Measurements from ENCODE around the gene SLC1A3.

The SLC1A3 gene

GRCh38 chr5:36669015-36669651, 62.7 kb downstream of the SLC1A3 start:
- Mint-ChIP-seq H3K9me3 (no peaks in the 10 kb centered on the region), H3K27ac (ENCODE audit: low read depth) (no peak overlapping the region)

DNA sequence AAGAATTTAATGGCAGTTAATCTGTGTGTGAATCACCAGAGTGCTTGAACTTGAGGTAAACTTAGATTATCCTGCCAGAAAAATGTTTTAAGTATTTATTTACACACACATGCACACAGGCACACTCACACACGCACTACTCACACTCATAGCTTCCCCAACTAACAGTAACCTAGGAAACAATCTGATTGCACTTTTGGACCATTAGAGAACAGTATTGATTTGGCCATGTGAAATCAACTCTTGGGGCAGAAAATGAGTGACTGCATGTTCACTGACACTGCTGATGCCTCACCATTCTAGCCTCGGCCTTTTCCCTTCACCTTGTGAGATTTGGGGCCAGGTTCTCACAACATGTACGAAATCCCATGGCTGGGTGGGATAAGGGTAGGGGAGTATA, 64.1 kb downstream of the SLC1A3 start:
- H3K9me3 Mint-ChIP-seq = no peaks in the 10 kb centered on the region
- no peak overlapping the region for H3K27ac Mint-ChIP-seq (ENCODE audit: low read depth)
- H3K36me3 Mint-ChIP-seq (ENCODE audit: insufficient read depth) = peaks cover 2% of the 10 kb centered on the region
- H3K27me3 Mint-ChIP-seq = peaks cover 45% of the 10 kb centered on the region
- H3K4me1 Mint-ChIP-seq = no peaks in the 10 kb centered on the region
- no peak for ATAC-seq (replicated peaks; ENCODE audit: extremely low read depth, poor library complexity, severe bottlenecking)
- H3K4me3 Mint-ChIP-seq = no peak overlapping the region
- DNase-seq (ENCODE audit: low spot score in 2 of 2) = no peak

More at GRCh38 chr5:36669015-36669651, 62.7 kb downstream of the SLC1A3 start:
- Mint-ChIP-seq H3K4me1 (no peaks in the 10 kb centered on the region), H3K36me3 (ENCODE audit: insufficient read depth) (peaks cover 2% of the 10 kb centered on the region), H3K4me3 (no peak overlapping the region), H3K27me3 (peaks cover 37% of the 10 kb centered on the region)
- no peak for ATAC-seq (replicated peaks; ENCODE audit: extremely low read depth, poor library complexity, severe bottlenecking)
- DNase-seq (ENCODE audit: low spot score in 2 of 2) = no peak

DNA sequence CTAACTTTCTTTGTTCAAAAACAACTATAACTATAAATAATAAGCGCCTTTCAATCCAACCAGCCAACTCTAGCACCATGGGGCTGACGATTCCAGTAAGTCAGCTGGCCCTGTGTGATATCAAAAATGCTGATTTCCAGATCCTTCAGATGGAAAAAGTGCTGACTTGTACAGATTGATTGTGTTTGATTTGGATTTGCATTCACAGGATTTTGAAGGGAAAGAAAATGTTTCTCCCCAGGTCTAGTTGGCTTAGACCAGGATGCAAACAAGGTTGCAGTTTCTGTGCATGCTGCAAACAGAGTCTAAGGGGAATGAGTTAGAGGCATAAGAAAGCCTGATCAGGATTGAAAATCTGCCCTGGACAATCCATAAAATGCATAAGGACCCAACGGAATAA, 68.9 kb downstream of the SLC1A3 start:
- ATAC-seq (replicated peaks; ENCODE audit: extremely low read depth, poor library complexity, severe bottlenecking) (no peak), DNase-seq (ENCODE audit: low spot score in 2 of 2) (no peak)
- Mint-ChIP-seq H3K27ac (ENCODE audit: low read depth) (no peak overlapping the region), H3K4me1 (no peaks in the 10 kb centered on the region), H3K9me3 (no peaks in the 10 kb centered on the region), H3K4me3 (no peak overlapping the region), H3K36me3 (ENCODE audit: insufficient read depth) (no peaks in the 10 kb centered on the region), H3K27me3 (peaks cover 45% of the 10 kb centered on the region)

- no peaks in the 10 kb centered on the region for H3K36me3 Mint-ChIP-seq (ENCODE audit: insufficient read depth)
- H3K27ac Mint-ChIP-seq (ENCODE audit: low read depth) = no peak overlapping the region
- DNase-seq (ENCODE audit: low spot score in 2 of 2) (no peak), ATAC-seq (replicated peaks; ENCODE audit: extremely low read depth, poor library complexity, severe bottlenecking) (no peak)
- no peaks in the 10 kb centered on the region for H3K9me3 Mint-ChIP-seq
- peaks cover 40% of the 10 kb centered on the region for H3K27me3 Mint-ChIP-seq
- H3K4me1 Mint-ChIP-seq = no peaks in the 10 kb centered on the region
- H3K4me3 Mint-ChIP-seq = no peak overlapping the region
Observed at GRCh38 chr5:36679221-36679989, 73.0 kb downstream of the SLC1A3 start.

DNA sequence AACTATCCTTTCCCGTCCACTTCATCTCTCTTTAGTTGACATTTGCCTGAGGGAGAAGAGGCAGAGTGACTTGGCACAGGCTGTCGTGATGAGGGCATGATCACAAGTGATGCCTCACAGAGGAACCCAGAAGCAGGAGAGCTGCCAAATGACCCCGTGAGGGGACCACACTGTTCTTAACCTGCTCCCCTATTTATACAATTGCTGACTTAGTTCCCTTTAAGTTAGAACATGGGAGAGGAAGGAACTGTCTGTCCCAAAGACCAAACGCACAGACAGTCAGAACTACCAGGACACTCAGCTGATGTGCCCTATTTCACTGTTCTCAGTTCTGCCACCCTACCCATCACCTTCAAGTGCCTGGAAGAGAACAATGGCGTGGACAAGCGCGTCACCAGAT, 73.7 kb downstream of the SLC1A3 start:
- Mint-ChIP-seq H3K27ac (ENCODE audit: low read depth) (no peak overlapping the region), H3K36me3 (ENCODE audit: insufficient read depth) (no peaks in the 10 kb centered on the region), H3K27me3 (peaks cover 42% of the 10 kb centered on the region), H3K9me3 (no peaks in the 10 kb centered on the region), H3K4me3 (no peak overlapping the region), H3K4me1 (no peaks in the 10 kb centered on the region)
- DNase-seq (ENCODE audit: low spot score in 2 of 2) = no peak
- no peak for ATAC-seq (replicated peaks; ENCODE audit: extremely low read depth, poor library complexity, severe bottlenecking)

GRCh38 chr5:36681711-36682110, 75.3 kb downstream of the SLC1A3 start:
- H3K4me1 Mint-ChIP-seq = no peaks in the 10 kb centered on the region
- H3K4me3 Mint-ChIP-seq = no peak overlapping the region
- peaks cover 26% of the 10 kb centered on the region for H3K27me3 Mint-ChIP-seq
- H3K27ac Mint-ChIP-seq (ENCODE audit: low read depth) = no peak overlapping the region
- no peaks in the 10 kb centered on the region for H3K36me3 Mint-ChIP-seq (ENCODE audit: insufficient read depth)
- H3K9me3 Mint-ChIP-seq = no peaks in the 10 kb centered on the region
- ATAC-seq (replicated peaks; ENCODE audit: extremely low read depth, poor library complexity, severe bottlenecking) (no peak), DNase-seq (ENCODE audit: low spot score in 2 of 2) (no peak)

DNA sequence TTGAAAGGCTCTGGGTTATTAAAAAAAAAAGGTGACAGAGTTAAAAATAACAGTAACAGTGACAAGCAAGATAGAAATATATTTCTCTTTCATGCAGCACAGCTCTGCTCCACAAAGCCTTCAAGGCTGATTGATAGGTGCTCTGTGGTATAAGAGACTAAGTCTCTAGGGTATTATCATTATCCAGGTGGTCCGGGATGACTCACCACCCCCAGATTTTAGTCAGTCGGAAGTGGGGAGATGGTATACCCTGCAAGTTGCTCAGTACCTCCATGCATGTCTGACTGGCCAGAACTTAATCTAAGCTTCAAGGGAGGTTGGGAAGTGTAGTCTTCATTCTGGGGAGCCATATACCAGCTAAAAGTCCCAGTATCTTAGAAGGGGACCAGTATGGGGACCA, 76.1 kb downstream of the SLC1A3 start:
- Mint-ChIP-seq H3K4me3 (no peak overlapping the region), H3K4me1 (no peaks in the 10 kb centered on the region), H3K9me3 (no peaks in the 10 kb centered on the region), H3K36me3 (ENCODE audit: insufficient read depth) (no peaks in the 10 kb centered on the region), H3K27ac (ENCODE audit: low read depth) (no peak overlapping the region), H3K27me3 (peaks cover 23% of the 10 kb centered on the region)
- ATAC-seq (replicated peaks; ENCODE audit: extremely low read depth, poor library complexity, severe bottlenecking) = no peak
- DNase-seq (ENCODE audit: low spot score in 2 of 2) = no peak

DNA sequence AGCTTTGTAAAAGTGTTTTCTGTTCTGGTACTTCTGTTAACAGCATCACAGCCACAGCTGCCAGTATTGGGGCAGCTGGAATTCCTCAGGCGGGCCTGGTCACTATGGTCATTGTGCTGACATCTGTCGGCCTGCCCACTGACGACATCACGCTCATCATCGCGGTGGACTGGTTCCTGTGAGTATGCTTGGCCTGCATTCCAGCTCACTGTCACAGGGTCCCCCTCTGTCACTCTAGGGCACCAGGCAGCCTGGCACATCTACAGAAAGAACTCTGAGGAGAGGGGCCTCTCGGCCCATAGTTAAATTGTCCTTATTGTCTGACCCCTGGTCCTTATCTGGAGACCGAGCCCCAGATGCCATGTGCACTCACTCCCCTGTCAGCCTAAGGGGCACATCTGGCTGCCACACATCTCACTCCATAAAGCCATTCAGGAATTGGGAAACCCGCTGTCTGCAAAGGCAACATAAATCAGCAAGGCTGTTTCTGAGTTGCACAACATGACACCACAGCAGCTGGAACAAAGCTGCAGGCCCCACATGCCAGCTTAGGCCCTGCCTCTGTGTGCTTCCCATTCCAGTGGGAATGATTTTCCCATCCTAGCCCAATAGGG, 77.5 kb downstream of the SLC1A3 start:
- Mint-ChIP-seq H3K4me3 (no peak overlapping the region), H3K36me3 (ENCODE audit: insufficient read depth) (no peaks in the 10 kb centered on the region), H3K27ac (ENCODE audit: low read depth) (no peak overlapping the region), H3K9me3 (no peaks in the 10 kb centered on the region), H3K4me1 (no peaks in the 10 kb centered on the region), H3K27me3 (peaks cover 21% of the 10 kb centered on the region)
- ATAC-seq (replicated peaks; ENCODE audit: extremely low read depth, poor library complexity, severe bottlenecking) (no peak), DNase-seq (ENCODE audit: low spot score in 2 of 2) (no peak)

DNA sequence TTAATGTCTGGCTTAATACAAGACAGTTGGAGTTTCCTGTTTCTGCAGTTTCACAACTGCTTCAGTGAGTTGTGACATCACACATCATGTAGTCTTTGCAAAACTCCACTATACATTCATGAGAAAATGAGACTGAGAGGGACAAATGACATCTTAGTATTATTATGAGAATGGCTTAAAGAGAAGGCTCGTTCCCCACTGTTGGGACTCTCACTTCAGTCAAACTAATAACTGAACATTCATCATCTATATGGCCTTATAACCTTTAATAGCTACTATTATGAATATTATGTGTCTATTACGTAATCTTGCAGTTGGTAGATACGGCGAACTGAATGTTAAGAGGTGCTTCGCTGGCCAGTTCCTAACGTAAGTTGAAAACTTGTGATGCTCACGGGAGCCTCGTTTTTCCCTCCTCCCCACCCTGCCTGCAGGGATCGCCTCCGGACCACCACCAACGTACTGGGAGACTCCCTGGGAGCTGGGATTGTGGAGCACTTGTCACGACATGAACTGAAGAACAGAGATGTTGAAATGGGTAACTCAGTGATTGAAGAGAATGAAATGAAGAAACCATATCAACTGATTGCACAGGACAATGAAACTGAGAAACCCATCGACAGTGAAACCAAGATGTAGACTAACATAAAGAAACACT, 79.4 kb downstream of the SLC1A3 start:
- peaks cover 13% of the 10 kb centered on the region for H3K4me1 Mint-ChIP-seq
- H3K4me3 Mint-ChIP-seq = no peak overlapping the region
- DNase-seq (ENCODE audit: low spot score in 2 of 2) = no peak
- H3K36me3 Mint-ChIP-seq (ENCODE audit: insufficient read depth) = peaks cover 3% of the 10 kb centered on the region
- no peaks in the 10 kb centered on the region for H3K9me3 Mint-ChIP-seq
- no peak for ATAC-seq (replicated peaks; ENCODE audit: extremely low read depth, poor library complexity, severe bottlenecking)
- H3K27ac Mint-ChIP-seq (ENCODE audit: low read depth) = no peak overlapping the region
- H3K27me3 Mint-ChIP-seq = peaks cover 9% of the 10 kb centered on the region

DNA sequence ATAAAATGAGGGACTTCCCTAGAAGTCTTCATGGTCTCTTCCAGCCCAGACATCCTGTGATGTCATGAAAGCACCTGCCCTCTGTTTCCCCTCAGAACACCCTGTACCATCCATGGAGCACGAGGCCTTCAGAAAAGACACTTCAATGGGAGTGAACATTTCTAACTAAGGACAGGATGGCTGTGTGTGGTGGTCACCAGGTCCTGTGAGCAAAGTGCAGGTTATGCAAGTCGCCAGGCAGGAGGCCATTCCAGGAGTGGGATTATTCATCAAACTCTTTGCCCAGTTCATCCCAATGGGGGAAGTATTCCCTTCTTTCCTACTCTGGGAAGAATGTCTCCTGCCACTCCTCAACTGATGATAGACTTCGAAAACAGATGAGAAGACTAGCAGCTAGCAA, 80.5 kb downstream of the SLC1A3 start:
- peaks cover 15% of the 10 kb centered on the region for H3K4me1 Mint-ChIP-seq
- no peak overlapping the region for H3K27ac Mint-ChIP-seq (ENCODE audit: low read depth)
- H3K36me3 Mint-ChIP-seq (ENCODE audit: insufficient read depth) = peaks cover 4% of the 10 kb centered on the region
- ATAC-seq (replicated peaks; ENCODE audit: extremely low read depth, poor library complexity, severe bottlenecking) = no peak
- DNase-seq (ENCODE audit: low spot score in 2 of 2) = no peak
- no peaks in the 10 kb centered on the region for H3K9me3 Mint-ChIP-seq
- no peak overlapping the region for H3K4me3 Mint-ChIP-seq
- H3K27me3 Mint-ChIP-seq = peaks cover 9% of the 10 kb centered on the region

DNA sequence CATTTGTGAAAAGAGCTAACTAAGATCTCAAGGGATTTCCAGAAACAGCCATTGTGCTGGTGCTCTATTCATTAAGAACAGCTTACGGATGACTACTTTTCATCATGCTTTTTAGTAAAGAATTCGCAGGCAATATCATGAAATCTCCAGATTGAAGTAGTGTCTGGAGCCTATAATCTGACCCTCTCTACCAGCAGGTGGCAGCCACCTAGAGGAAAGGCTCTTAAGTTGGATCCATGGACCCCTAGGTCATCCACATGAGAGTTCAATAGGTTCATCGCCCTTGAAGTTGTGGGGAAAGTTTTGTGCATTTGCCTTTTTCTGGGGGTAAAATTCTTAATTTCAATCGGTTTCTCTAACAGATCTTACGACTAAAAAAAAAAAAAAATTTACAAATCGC, 82.3 kb downstream of the SLC1A3 start:
- Mint-ChIP-seq H3K4me3 (no peak overlapping the region), H3K27ac (ENCODE audit: low read depth) (no peak overlapping the region), H3K9me3 (no peaks in the 10 kb centered on the region), H3K27me3 (peaks cover 21% of the 10 kb centered on the region), H3K4me1 (peaks cover 15% of the 10 kb centered on the region), H3K36me3 (ENCODE audit: insufficient read depth) (peaks cover 4% of the 10 kb centered on the region)
- no peak for ATAC-seq (replicated peaks; ENCODE audit: extremely low read depth, poor library complexity, severe bottlenecking)
- no peak for DNase-seq (ENCODE audit: low spot score in 2 of 2)

- H3K4me1 Mint-ChIP-seq = peaks cover 15% of the 10 kb centered on the region
- H3K27me3 Mint-ChIP-seq = peaks cover 19% of the 10 kb centered on the region
- H3K4me3 Mint-ChIP-seq = no peak overlapping the region
- H3K27ac Mint-ChIP-seq (ENCODE audit: low read depth) = no peak overlapping the region
- no peak for DNase-seq (ENCODE audit: low spot score in 2 of 2)
- H3K9me3 Mint-ChIP-seq = no peaks in the 10 kb centered on the region
- no peak for ATAC-seq (replicated peaks; ENCODE audit: extremely low read depth, poor library complexity, severe bottlenecking)
- peaks cover 4% of the 10 kb centered on the region for H3K36me3 Mint-ChIP-seq (ENCODE audit: insufficient read depth)
Observed at GRCh38 chr5:36689225-36689624, 82.8 kb downstream of the SLC1A3 start.

All from central memory CD8-positive, alpha-beta T cell (primary cell).